Astrocyte (in vitro differentiated cells and primary cell): ENCODE data around the gene CENPX. TPM values are rescaled to one million over a fixed set of nuclear protein-coding genes. Genes with fewer than 3 reads are reported as not detected.
A peak's percentile ranks its signal among the peaks of the same experiment; 100 is the strongest.

ENCODE experiments used
- DNase-seq: peaks from one replicate; pipeline ENCODE4 v3.0.0-alpha.2; 2010; ENCODE audit warnings: low read depth
- FAIRE-seq: peaks from 2 replicates; lab custom pipeline; 2011; peaks lifted over from hg19 to GRCh38; lab: Jason Lieb, UNC
- H2AFZ ChIP-seq: 2 replicates; pipeline ENCODE4 v1.6.0; 2012; ENCODE audit warnings: low read depth, low read length, inconsistent platforms
- H3K27ac ChIP-seq: 2 replicates; pipeline ENCODE4 v1.5.1; 2011; ENCODE audit warnings: low read depth, low read length, inconsistent platforms
- H3K27me3 ChIP-seq: 2 replicates; pipeline ENCODE4 v1.6.0; 2011; ENCODE audit warnings: low read length, inconsistent platforms; ENCODE audit not compliant: insufficient read depth
- H3K36me3 ChIP-seq: 2 replicates; pipeline ENCODE4 v1.5.1; 2011; ENCODE audit warnings: low read length, inconsistent platforms; ENCODE audit not compliant: insufficient read depth
- H3K4me1 ChIP-seq: 2 replicates; pipeline ENCODE4 v1.5.1; 2011; ENCODE audit warnings: low read length, inconsistent platforms; ENCODE audit not compliant: insufficient read depth
- H3K4me2 ChIP-seq: 2 replicates; pipeline ENCODE4 v1.6.0; 2012; ENCODE audit warnings: low read length, inconsistent platforms
- H3K4me3 ChIP-seq: 2 replicates; pipeline ENCODE4 v1.5.1; 2011; ENCODE audit warnings: low read depth, mild to moderate bottlenecking, low read length, inconsistent platforms; ENCODE audit not compliant: insufficient read depth
- H3K79me2 ChIP-seq: 2 replicates; pipeline ENCODE4 v1.6.0; 2012; ENCODE audit warnings: mild to moderate bottlenecking, low read length, inconsistent platforms; ENCODE audit not compliant: insufficient read depth
- H3K9ac ChIP-seq: 2 replicates; pipeline ENCODE4 v1.6.0; 2012; ENCODE audit warnings: mild to moderate bottlenecking, low read length, inconsistent platforms
- H3K9me3 ChIP-seq: 2 replicates; pipeline ENCODE4 v1.5.1; 2012; ENCODE audit warnings: low read depth, mild to moderate bottlenecking, low read length, inconsistent platforms; ENCODE audit not compliant: insufficient read depth
- H4K20me1 ChIP-seq: 2 replicates; pipeline ENCODE4 v1.6.0; 2012; ENCODE audit warnings: low read length, inconsistent platforms; ENCODE audit not compliant: insufficient read depth
- H3K27ac Mint-ChIP-seq: one replicate; pipeline ENCODE4 v1.8.0; 2021; ENCODE audit warnings: mild to moderate bottlenecking, mixed read lengths; ENCODE audit not compliant: unreplicated experiment
- H3K27me3 Mint-ChIP-seq: one replicate; pipeline ENCODE4 v1.8.0; 2021; ENCODE audit warnings: low read depth, mixed read lengths; ENCODE audit not compliant: unreplicated experiment
- H3K36me3 Mint-ChIP-seq: one replicate; pipeline ENCODE4 v1.8.0; 2021; ENCODE audit warnings: low read depth, mixed read lengths; ENCODE audit not compliant: unreplicated experiment
- H3K4me1 Mint-ChIP-seq: one replicate; pipeline ENCODE4 v1.8.0; 2021; ENCODE audit warnings: low read depth, mixed read lengths; ENCODE audit not compliant: unreplicated experiment
- H3K4me3 Mint-ChIP-seq: one replicate; pipeline ENCODE4 v1.8.0; 2021; ENCODE audit warnings: mild to moderate bottlenecking, moderate library complexity, mixed read lengths; ENCODE audit not compliant: unreplicated experiment
- H3K9me3 Mint-ChIP-seq: one replicate; pipeline ENCODE4 v1.8.0; 2021; ENCODE audit warnings: mild to moderate bottlenecking, mixed read lengths; ENCODE audit not compliant: unreplicated experiment
- EZH2 ChIP-seq: IDR thresholded peaks from 2 replicates; pipeline ENCODE4 v1.6.1; 2012; ENCODE audit warnings: mild to moderate bottlenecking, low read length, inconsistent platforms; ENCODE audit not compliant: insufficient read depth
- total RNA-seq: library from RNA; stranded (reverse); gene quantifications from 2 replicates; pipeline ENCODE4 v1.2.1, GENCODE V29; 2021
- TF ChIP-seq, protein P1 (sequence below): IDR thresholded peaks from 2 replicates; pipeline ENCODE4 v1.5.1; 2011; ENCODE audit warnings: low read depth, mild to moderate bottlenecking, inconsistent platforms, low read length, moderate library complexity; ENCODE audit not compliant: insufficient read depth

The CENPX gene
- total RNA-seq, 1 donor from 2014 or later = 26.7 TPM

GRCh38 chr17:82023447-82024241, 966 bp upstream of the CENPX start:
- H3K27ac ChIP-seq = no peak overlapping the region
- DNase-seq = no peak
- H3K79me2 ChIP-seq = peaks cover 15% of the 10 kb centered on the region
- H3K4me1 ChIP-seq = peaks cover 23% of the 10 kb centered on the region
- H3K9me3 ChIP-seq = no peaks in the 10 kb centered on the region
- peak overlapping the region; percentile 54 for H3K4me3 ChIP-seq
- Mint-ChIP-seq H3K4me3 (peak overlapping the region; percentile 76), H3K27ac (no peak overlapping the region), H3K4me1 (no peaks in the 10 kb centered on the region), H3K27me3 (peaks cover 6% of the 10 kb centered on the region), H3K36me3 (peaks cover 1% of the 10 kb centered on the region), H3K9me3 (no peaks in the 10 kb centered on the region)
- FAIRE-seq = no peak
- H3K27me3 ChIP-seq = no peaks in the 10 kb centered on the region
- peak overlapping the region; percentile 84 for H2AFZ ChIP-seq
- TF ChIP-seq EZH2 = no peak
- TF ChIP-seq, protein P1, sequence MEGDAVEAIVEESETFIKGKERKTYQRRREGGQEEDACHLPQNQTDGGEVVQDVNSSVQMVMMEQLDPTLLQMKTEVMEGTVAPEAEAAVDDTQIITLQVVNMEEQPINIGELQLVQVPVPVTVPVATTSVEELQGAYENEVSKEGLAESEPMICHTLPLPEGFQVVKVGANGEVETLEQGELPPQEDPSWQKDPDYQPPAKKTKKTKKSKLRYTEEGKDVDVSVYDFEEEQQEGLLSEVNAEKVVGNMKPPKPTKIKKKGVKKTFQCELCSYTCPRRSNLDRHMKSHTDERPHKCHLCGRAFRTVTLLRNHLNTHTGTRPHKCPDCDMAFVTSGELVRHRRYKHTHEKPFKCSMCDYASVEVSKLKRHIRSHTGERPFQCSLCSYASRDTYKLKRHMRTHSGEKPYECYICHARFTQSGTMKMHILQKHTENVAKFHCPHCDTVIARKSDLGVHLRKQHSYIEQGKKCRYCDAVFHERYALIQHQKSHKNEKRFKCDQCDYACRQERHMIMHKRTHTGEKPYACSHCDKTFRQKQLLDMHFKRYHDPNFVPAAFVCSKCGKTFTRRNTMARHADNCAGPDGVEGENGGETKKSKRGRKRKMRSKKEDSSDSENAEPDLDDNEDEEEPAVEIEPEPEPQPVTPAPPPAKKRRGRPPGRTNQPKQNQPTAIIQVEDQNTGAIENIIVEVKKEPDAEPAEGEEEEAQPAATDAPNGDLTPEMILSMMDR = no peak
- peaks cover 27% of the 10 kb centered on the region for H4K20me1 ChIP-seq
- H3K36me3 ChIP-seq = no peaks in the 10 kb centered on the region
- peak overlapping the region; percentile 49 for H3K9ac ChIP-seq
- peak overlapping the region; percentile 85 for H3K4me2 ChIP-seq

GRCh38 chr17:82022981-82023446, 336 bp upstream of the CENPX start, which contains the start of gene LRRC45:
Gene LRRC45, plus strand, starts transcription at chr17:82023305. Its CDS starts 339 bp downstream, at chr17:82023644.
- Mint-ChIP-seq H3K36me3 (peaks cover 1% of the 10 kb centered on the region), H3K27me3 (peaks cover 6% of the 10 kb centered on the region), H3K4me3 (peak within 1 kb of the TSS; percentile 86), H3K4me1 (no peaks in the 10 kb centered on the region), H3K27ac (peak within 1 kb of the TSS; percentile 34), H3K9me3 (no peaks in the 10 kb centered on the region)
- H3K4me2 ChIP-seq = peak within 1 kb of the TSS; percentile 99
- peaks cover 15% of the 10 kb centered on the region for H3K79me2 ChIP-seq
- peak; percentile 98 for DNase-seq
- H2AFZ ChIP-seq = peak within 1 kb of the TSS; percentile 84
- TF ChIP-seq, protein P1 = no peak
- TF ChIP-seq EZH2 = no peak
- H3K36me3 ChIP-seq = no peaks in the 10 kb centered on the region
- H3K4me3 ChIP-seq = peak within 1 kb of the TSS; percentile 81
- no peak for FAIRE-seq
- no peaks in the 10 kb centered on the region for H3K9me3 ChIP-seq
- H4K20me1 ChIP-seq = peaks cover 27% of the 10 kb centered on the region
- no peaks in the 10 kb centered on the region for H3K27me3 ChIP-seq
- H3K27ac ChIP-seq = peak within 1 kb of the TSS; percentile 19
- peaks cover 23% of the 10 kb centered on the region for H3K4me1 ChIP-seq
- peak within 1 kb of the TSS; percentile 87 for H3K9ac ChIP-seq

DNA sequence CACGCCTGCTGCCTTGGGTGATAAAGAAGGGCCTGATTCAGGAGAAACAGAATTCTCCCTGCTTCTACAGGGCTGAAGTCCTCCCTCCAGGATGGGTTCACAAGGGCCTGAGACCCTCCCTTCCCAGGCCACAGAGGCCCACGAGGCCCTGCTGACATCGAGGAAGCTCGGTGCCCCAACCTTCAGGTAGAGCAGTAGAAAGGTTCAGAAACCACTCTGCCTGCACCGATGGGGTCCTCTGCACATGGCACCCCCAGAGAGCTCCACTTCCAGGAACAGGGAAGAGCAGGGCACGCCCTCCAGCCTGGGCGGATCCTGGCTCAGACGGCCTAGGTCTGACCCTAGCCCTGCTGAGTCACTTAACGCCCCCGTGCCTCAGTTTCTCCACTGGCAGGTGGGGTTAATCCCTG, 773 bp downstream of the CENPX start:
- no peak overlapping the region for H3K27ac Mint-ChIP-seq
- peaks cover 27% of the 10 kb centered on the region for H4K20me1 ChIP-seq

More for the DNA sequence above, 773 bp downstream of the CENPX start:
- Histone ChIP-seq H3K9ac (peak overlapping the region; percentile 87), H3K36me3 (no peaks in the 10 kb centered on the region), H3K27me3 (no peaks in the 10 kb centered on the region), H3K4me2 (peak overlapping the region; percentile 99), H3K4me1 (peaks cover 23% of the 10 kb centered on the region), H3K4me3 (peak overlapping the region; percentile 81), H2AFZ (peak overlapping the region; percentile 78), H3K79me2 (peaks cover 15% of the 10 kb centered on the region), H3K27ac (no peak overlapping the region), H3K9me3 (no peaks in the 10 kb centered on the region)
- no peak for TF ChIP-seq EZH2
- TF ChIP-seq, protein P1 = no peak
- no peak for DNase-seq
- Mint-ChIP-seq H3K9me3 (no peaks in the 10 kb centered on the region), H3K4me3 (peak overlapping the region; percentile 86), H3K4me1 (no peaks in the 10 kb centered on the region), H3K27me3 (peaks cover 2% of the 10 kb centered on the region), H3K36me3 (no peaks in the 10 kb centered on the region)
- no peak for FAIRE-seq
